22Rv1 (cell line): ENCODE results near the gene RASL10B.

Experiments
- H3K27ac ChIP-seq: fragments of 450-650 bp; 2 replicates; pipeline ENCODE4 v1.5.1; 2017
- CTCF ChIP-seq: fragments of 450-650 bp; IDR thresholded peaks from 2 replicates; pipeline ENCODE4 v1.5.1; 2017; ENCODE audit warnings: mild to moderate bottlenecking
- ZFX ChIP-seq: fragments of 450-650 bp; IDR thresholded peaks from 2 replicates; pipeline ENCODE4 v1.6.1; 2017; ENCODE audit warnings: antibody characterized with exemption, borderline replicate concordance

RASL10B gene

GRCh38 chr17:35728551-35728950 lies 2.9 kb upstream of the RASL10B start:
- TF ChIP-seq CTCF (no peak), ZFX (no peak)
- no peak overlapping the region for H3K27ac ChIP-seq

GRCh38 chr17:35729405-35729833 lies 2.0 kb upstream of the RASL10B start:
- TF ChIP-seq ZFX, result no peak
- H3K27ac ChIP-seq, result no peak overlapping the region

GRCh38 chr17:35730400-35731005 lies 936 bp upstream of the RASL10B start:
- no peak overlapping the region for H3K27ac ChIP-seq
- TF ChIP-seq CTCF (no peak), ZFX (no peak)

GRCh38 chr17:35731917-35732805 lies 722 bp downstream of the RASL10B start:
- no peak overlapping the region for H3K27ac ChIP-seq
- TF ChIP-seq ZFX, result no peak
- no peak for TF ChIP-seq CTCF

GRCh38 chr17:35732806-35733136 lies 1.3 kb downstream of the RASL10B start:
- TF ChIP-seq CTCF, result no peak
- no peak for TF ChIP-seq ZFX
- no peak overlapping the region for H3K27ac ChIP-seq

GRCh38 chr17:35733366-35733765 lies 1.9 kb downstream of the RASL10B start:
- no peak overlapping the region for H3K27ac ChIP-seq
- no peak for TF ChIP-seq ZFX
- no peak for TF ChIP-seq CTCF

GRCh38 chr17:35734396-35734795 lies 3.0 kb downstream of the RASL10B start:
- H3K27ac ChIP-seq, result no peak overlapping the region
- TF ChIP-seq CTCF (no peak), ZFX (no peak)
